HT-29 (cell line): Measurements from ENCODE around the gene ADPRHL1. TPM values are rescaled to one million over a fixed set of nuclear protein-coding genes. Genes with fewer than 3 reads are reported as not detected.
"Not testable (repeated sequence)": the region's sequence is repeated elsewhere in the genome, so short reads cannot be mapped to it uniquely, and the experiment has no call there.

ENCODE experiments used
- DNase-seq: peaks from one replicate; pipeline ENCODE4 v3.0.0-alpha.2; 2015; ENCODE audit warnings: low spot score
- total RNA-seq: library from RNA; depleted of rRNA; stranded (reverse); fragments of >200 nt; shearing (Covaris generic); gene quantifications from 2 replicates; pipeline ENCODE4 v1.2.3, GENCODE V29; 2014

The ADPRHL1 gene
- total RNA-seq, 1 experiment from 2014 or later, result 3.3 TPM

DNA sequence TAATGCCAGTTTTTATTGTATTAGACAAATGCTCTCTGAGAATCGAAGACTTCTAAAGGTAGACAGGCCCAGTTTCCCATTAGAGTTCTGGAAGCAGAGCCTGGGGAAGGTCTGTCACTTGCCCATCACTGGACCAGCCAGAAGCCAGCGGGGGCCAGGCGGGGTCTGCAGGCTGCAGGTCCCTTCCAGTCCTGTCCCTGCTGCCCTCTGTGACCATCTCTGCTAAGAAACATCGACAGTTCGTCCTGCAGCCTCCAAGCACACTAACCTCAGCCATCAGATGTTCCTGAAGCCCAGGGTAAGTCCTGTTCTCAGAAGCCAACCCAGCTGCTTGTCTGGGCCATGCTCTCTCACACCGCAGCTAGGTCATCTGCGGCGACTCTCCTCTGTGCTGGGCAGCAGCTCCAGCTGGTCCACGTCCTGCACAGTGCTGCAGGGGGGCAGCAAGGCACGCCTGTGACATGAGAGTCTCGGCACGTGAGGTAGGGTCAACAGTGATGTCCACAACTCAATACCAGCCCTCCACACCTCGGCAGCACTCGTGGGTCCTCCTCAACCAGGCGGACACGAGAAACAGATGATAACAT, 2.9 kb upstream of the ADPRHL1 start:
- DNase-seq, result no peak

DNA sequence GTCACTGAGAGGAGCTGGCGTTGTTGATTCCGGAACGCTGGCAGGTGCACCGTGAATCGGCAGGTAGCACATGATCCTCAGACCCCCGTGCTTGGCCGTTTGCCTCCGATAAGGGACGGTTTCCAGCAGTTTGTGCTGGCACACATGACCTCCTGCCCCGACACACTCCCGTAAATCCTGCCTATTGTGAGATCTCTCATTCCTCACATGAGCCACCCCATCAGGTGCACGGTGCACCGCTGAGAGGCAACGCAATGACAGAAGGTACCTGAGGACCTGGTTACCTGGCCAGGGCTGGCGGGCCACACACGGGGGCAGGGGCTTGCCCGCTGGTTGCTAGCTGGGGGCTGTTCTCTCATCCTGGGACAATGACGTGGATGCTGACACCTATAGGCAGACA, 2.1 kb upstream of the ADPRHL1 start:
- no peak for DNase-seq

DNA sequence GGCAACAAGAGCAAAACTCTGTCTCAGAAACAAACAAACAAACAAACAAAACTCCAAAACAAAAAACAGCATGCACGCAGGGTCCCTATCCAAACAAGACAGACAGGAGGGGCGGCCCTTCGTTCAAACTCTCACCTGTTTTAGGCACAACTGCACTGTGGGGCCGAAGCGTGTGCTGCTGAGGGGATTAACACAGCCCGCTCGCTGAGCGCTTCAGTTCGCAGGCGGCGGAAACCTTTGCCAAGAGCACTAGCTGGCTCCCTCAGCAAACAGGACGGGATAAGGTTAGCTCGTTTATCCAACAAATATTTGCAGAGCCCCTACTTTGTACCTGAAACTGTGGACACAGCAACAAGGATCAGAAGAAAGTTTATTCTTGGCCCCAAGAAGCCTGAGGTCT, 1.6 kb upstream of the ADPRHL1 start:
- no peak for DNase-seq

DNA sequence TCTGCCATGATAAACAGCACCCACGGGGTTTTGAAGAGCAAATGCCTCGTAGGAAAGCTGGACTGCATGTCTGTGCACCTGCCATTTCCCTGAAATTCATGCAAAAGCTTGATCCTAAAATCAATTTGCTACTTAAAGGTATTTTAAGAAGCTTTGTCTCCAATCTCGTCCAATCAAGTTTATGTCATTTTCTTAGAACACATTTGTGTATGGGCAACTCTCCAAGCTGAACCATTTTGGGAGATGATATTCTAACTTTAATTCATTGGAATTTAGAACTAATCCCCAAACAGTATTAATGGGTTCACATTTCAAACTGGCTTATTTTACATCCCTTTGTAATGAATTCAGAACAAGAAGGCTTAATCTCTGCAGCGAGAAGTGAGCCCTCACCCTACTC, 822 bp downstream of the ADPRHL1 start:
- no peak for DNase-seq

DNA sequence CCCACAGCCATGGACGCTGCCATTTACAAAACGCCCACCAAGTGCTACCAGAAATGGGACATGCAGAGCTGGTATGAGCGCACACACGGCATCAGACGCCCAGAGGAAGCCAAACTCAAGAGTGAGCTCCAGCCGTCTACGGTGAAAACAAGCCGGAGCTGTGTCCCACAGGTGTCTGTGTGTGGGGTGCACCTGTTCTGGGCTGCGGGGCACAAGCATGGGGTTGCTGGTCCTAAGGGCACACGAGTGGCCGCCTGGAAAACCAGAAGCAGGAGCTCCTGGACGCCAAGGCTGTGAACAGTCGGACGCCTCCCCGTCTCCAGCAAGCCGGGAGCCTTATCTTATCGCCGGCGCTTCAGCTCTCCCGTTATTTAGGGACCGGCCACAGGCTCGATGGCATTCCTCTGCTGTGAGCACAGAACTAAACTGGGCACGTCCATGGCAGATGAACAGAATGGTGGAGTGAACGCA, 1.3 kb downstream of the ADPRHL1 start:
- no peak for DNase-seq

DNA sequence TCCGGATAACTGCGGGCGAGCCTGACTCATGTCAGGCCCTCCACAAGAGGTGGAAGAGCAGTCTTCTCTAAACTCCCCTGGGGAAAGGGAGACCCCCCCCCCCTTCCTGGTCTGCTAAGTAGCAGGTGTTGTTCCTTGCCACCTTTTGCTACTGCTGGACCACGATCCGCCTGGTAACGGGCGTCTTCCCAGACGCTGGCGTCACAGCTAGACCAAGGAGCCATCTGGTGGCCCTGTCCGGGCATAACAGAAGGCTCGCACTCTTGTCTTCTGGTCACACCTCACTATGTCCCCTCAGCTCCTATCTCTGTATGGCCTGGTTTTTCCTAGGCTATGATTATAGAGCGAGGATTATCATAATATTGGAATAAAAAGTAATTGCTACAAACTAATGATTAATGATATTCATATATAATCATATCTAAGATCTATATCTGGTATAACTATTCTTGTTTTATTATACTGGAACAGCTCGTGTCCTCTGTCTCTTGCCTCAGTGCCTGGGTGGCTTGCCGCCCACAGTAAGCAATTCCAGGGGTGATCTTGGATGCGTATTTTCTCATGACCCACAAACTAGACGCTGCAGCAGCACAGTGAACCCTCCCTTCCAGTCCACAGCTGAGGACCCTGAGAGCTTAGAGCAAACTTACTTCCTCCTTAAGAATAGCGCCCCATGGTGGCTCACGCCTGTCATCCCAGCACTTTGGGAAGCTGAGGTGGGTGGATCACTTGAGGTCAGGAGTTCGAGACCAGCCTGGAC, 2.2 kb downstream of the ADPRHL1 start:
- DNase-seq, result peak; percentile 71

DNA sequence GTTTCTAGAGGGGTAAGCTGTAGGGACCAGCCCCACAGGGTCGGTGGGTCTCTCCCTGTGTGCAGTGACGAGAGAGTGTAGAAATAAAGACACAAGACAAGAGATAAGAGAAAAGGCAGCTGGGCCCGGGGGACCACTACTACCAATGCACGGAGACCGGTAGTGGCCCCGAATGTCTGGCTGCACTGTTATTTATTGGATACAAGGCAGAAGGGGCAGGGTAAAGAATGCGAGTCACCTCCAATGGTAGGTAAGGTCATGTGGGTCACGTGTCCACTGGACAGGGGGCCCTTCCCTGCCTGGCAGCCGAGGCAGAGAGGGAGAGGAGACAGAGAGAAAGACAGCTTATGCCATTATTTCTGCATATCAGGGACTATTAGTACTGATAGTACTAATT, 2.9 kb downstream of the ADPRHL1 start:
- not testable (repeated sequence) for DNase-seq

DNA sequence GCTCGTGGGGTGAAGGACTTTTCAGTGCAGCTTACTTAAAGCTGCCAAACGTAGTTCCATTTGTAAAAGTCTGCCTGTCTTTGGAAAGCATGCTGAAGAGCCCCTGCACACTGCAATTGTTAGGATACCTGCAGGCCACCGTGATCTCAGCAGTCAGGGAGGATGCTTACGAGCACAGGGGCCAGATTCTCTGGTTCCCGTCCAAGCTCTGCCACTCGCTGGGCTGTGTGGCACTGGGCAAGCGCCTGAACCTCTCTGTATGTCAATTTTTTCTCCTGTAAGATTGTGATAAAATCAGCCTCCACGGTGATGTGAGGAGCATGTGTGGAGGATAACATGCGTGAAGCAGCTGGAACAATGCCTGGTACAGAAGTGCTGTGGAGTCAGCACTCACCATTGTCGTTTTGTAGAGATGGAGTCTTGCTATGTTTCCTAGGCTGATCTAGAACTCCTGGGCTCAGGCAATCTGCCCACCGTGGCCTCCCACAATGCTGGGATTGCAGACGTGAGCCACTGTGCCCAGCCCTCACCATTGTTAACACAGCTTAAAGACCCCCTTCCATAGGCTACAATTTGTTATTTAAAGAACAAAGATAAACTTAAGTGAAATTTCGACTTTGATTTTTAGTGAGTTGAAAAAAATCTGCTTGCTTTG, 3.5 kb downstream of the ADPRHL1 start:
- no peak for DNase-seq

DNA sequence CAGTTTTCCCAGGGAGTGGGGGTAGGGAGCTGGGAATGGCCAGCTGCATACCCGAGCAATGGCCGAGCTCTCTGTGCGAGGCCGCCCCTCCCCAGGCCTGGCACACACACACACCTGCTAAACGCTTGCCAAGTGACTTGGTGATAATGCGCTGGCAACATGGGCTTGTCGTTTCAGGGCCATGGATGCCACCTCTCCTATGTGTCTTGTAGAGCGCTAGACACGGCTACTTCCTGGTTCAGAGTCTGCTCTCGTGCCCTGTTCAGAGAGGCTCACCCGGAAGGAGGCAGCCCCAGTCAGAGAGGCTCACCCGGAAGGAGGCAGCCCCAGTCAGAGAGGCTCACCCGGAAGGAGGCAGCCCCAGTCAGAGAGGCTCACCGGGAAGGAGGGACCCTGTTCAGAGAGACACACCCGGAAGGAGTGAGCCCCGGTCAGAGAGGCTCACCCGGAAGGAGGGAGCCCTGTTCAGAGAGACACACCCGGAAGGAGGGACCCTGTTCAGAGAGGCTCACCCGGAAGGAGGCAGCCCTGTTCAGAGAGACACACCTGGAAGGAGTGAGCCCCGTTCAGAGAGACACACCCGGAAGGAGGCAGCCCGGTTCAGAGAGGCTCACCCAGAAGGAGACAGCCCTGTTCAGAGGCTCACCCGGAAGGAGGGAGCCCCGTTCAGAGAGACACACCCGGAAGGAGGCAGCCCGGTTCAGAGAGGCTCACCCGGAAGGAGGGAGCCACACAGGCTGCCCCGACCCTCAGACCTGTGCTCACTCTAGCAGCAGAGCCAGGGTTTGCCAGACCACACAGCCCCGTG, 4.2 kb downstream of the ADPRHL1 start:
- DNase-seq, result peak; percentile 97

DNA sequence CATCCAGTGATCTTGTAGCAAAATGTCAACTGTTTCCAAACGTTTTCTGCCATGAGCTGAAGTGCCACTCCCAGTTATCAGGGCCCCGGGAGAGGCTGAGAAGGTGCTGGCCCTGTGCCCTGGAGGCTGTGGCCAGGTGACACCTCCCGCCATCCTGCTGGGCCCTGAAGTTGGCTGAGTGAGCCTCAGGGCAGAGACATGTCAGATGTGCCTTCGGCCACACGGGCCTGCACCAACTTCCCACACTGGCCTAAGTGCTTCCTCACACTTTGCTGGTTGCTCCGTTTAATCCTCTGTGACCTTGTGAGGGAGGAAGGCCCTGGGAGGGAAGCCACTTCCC, 4.8 kb downstream of the ADPRHL1 start:
- no peak for DNase-seq

DNA sequence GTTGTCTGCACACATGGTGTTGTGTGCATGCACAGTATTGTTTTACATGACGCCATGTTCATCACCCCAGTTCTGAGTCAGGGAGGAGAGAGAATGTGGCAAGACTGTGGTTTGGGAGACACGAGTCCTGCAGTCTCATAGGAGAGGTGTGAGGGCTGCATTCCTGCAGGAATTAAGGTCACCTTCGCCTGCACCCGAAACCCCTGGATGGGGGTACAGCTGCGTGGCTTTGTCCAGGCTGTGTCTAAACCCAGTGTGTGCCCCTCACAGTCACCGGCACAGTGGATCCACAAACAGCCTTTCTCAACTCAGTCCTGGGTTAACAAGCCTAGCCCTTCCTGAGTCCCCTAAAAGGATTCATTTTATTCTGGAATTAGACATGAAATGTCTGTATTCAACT, 5.7 kb downstream of the ADPRHL1 start:
- DNase-seq, result no peak

DNA sequence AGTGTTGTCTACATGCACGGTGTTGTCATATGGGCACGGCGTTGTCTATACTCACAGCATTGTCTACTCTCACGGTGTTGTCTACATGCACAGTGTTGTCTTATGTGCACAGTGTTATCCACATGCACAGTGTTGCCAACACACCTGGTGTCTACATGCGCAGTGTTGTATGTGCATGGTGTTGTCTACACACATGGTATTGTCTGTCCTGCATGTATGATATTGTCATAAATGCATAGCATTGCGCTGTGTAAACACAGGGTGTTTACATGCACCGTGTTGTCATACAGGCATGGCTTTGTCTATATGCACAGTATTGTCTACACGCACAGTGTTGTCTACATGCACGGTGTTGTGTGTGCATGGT, 6.8 kb downstream of the ADPRHL1 start:
- DNase-seq, result no peak

DNA sequence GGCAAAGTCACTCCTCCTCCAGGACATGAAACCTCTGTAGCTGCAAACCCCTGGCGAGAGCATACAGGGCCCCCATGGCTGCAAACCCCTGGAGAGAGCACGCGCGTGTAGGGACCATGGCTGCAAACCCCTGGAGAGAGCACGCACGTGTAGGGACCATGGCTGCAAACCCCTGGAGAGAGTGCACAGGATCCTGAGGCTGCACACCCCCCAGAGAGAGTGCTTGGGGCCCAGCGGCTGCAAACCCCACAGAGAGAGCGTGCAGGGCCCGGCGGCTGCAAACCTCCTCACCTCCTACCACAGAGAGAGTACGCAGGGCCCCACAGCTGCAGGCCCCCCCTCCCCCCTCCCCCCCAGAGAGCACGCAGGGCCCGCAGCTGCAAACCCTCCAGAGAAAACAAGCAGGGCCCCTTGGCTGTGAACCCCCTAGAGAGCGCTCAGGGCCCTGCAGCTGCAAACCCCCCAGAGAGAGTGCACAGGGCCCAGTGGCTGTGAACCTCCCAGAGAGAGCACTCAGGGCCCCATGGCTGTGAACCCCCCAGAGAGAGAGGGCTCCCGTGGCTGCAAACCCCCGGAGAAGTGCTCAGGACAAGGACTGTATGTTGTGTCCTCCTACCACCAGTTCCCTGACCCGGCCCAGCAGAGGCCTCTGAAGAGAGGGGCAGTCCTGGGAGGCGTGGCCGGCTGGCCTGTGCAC, 7.3 kb downstream of the ADPRHL1 start:
- no peak for DNase-seq

DNA sequence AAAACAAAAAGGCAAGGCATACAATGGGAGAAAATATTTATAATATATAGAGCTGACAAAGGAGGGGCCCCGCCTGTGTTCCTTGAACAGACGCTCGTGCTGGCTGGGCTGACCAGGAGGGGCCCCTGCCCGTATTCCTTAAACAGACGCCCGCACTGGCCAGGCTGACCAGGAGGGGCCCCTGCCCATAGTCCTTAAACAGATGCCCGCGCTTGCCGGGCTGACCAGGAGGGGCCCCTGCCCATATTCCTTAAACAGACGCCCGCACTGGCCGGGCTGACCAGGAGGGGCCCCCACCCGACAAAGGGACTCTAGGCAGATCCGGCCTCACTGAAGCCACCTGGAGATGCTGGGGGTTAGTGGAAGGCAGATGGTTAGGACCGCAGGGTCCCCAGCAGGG, 9.3 kb downstream of the ADPRHL1 start:
- DNase-seq, result no peak

DNA sequence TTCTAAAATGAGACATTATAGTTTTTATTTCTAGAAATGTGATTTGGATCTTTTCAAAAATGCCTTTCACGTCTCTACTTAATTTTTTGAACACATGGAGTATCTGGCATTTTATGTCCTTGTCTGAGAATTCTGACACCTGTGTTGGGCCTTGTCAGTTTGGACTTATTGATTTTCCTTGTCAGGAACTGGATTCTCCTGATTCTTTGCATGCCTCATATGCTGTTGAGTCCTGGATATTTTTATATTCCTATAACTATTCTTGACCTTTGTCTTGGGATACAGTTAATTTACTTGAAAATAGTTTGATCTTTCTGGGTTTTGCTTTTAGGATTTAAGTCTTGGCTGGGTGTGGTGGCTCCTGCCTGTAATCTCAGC, 10.3 kb downstream of the ADPRHL1 start:
- DNase-seq, result no peak

DNA sequence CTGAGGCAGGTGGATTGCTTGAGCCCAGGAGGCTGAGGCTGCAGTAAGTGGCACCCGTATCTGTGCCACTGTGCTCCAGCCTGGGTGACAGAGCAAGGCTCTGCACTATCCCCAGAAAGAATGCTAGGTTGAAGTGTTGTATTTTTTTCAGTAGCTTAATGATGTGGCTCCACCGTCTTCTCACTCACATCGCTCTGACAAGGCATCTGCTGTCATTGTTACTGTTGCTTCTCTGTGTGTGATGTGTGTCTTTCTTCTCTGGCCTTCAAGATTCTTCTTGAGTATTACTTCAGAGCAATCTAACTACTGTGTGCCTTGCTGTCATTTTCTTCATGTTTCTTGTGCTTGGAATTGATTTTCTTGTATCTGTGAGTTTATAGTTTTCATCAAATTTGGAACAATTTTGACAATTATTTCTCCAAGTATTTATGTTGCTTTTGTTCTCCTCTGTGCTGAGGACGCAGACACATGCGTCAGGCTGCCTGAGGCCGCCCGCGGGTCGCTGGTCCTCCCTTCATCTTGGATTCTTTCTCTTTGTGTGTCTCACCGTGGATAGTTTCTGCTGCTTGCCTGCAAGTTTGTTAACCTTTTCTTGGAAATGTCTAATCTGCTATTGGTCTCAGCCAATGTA, 10.8 kb downstream of the ADPRHL1 start:
- no peak for DNase-seq

DNA sequence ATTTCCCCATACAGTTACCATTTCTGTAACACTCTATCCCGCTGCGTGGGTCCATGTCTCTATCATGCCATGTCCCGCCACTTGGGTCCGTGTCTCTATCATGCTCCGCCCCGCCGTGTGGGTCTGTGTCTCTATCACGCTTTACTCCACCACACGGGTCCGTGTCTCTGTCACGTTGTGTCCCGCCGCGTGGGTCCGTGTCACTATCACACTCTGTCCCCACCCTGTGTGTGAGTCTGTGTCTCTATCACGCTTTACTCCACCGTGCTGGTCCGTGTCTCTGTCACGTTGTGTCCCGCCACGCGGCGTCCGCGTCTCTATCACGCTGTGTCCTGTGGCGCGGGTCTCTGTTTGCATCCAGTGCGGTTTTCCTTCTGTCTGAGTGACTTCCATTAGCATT, 11.6 kb downstream of the ADPRHL1 start:
- DNase-seq, result no peak

DNA sequence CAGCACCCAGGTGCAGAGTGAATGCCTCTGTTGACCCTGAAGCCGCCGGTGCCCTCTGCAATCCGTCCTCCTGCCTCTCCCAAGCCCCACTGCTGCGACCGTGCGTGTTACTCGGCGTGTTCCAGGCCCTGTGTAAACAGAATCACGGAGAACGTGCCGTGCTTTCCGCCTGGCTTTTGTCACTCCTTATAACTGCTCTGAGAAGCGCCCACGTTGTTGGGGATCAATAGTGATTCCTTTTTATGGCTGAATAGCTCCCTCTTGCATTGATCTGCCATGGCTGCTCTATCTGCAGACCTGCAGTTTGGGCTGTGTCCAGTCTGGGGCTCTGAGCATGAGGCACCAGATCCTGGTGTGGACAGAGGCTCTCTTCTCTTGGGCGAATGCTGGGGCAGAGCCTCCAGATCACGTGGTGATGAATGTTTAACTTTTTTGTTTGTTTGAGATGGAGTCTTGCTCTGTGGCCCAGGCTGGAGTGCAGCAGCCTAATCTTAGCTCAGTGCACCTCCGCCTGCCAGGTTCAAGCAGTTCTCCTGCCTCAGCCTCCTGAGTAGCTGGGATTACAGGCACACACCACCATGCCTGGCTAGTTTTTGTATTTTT, 15.8 kb downstream of the ADPRHL1 start:
- peak; percentile 29 for DNase-seq

DNA sequence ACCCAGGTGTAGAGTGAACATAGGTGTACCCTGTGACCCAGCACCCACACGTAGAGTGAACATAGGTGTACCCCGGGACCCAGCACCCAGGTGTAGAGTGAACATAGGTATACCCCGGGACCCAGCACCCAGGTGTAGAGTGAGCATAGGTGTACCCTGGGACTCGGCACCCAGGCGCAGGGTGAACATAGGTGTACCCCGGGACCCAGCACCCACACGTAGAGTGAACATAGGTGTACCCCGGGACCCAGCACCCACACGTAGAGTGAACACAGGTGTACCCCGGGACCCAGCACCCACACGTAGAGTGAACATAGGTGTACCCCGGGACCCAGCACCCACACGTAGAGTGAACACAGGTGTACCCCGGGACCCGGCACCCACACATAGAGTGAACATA, 16.4 kb downstream of the ADPRHL1 start:
- not testable (repeated sequence) for DNase-seq

DNA sequence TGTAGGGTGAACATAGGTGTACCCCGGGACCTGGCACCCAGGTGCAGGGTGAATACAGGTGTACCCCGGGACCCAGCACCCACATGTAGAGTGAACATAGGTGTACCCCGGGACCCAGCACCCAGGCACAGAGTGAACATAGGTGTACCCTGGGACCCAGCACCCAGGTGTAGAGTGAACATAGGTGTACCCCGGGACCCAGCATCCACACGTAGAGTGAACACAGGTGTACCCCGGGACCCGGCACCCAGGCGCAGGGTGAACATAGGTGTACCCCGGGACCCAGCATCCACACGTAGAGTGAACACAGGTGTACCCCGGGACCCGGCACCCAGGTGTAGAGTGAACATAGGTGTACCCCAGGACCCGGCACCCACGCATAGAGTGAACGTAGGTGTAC, 17.4 kb downstream of the ADPRHL1 start:
- DNase-seq, result not testable (repeated sequence)

DNA sequence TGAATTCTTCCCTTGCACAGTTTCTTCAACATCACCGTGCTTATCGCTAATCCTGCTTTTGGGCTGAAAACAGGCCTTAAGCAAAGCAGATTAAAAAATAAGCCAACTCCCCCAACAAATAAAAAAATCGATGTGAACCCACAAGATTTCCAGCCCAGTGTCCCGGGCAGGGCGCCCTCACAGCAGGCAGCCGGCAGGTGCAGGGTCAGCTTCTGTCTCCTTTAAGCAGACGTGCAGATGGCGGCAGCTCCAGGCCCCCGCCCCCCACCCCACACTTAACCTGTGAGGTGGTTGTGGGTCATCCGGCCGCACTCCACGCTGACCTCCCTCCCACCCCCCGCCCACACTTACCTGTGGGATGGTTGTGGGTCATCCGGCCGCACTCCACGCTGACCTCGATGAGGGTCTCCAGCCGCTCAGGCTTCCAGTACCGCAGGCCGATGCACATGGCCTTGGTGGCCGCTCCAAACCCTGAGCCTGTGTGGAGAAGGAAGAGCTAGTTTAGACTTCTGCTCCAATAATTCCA, 19.8 kb downstream of the ADPRHL1 start:
- no peak for DNase-seq
